Gastroesophageal sphincter (tissue), 4 donors: ENCODE data around the gene HNRNPA2B1. TPM values are rescaled to one million over a fixed set of nuclear protein-coding genes. Genes with fewer than 3 reads are reported as not detected.

Source experiments
- ATAC-seq: fragments of 150-250 bp; one replicate; pipeline ENCODE4 v1.9.1; 2016; ENCODE audit warnings: mild to moderate bottlenecking, moderate library complexity
- H3K27ac ChIP-seq, 4 donors: fragments of 200-600 bp; sonication (generic) in 3 of 4; 1 replicate in 3 of 4; 2 replicates in 1 of 4; pipeline ENCODE4 v1.5.1; 2016 to 2019
- H3K27me3 ChIP-seq: fragments of 200-600 bp; sonication (generic); one replicate; pipeline ENCODE4 v1.5.1; 2019
- H3K36me3 ChIP-seq, 2 donors: fragments of 200-600 bp; sonication (generic); one replicate each; pipeline ENCODE4 v1.5.1; 2019; ENCODE audit warnings: control low read depth in 1 of 2
- H3K4me1 ChIP-seq, 3 donors: fragments of 200-600 bp; sonication (generic); 1 replicate in 2 of 3; 2 replicates in 1 of 3; pipeline ENCODE4 v1.5.1; 2016 to 2019; ENCODE audit warnings: control low read depth in 2 of 3
- H3K4me3 ChIP-seq, 2 donors: fragments of 200-600 bp; sonication (generic); one replicate each; pipeline ENCODE4 v1.5.1; 2019; ENCODE audit warnings: mild to moderate bottlenecking in 1 of 2, moderate library complexity in 1 of 2
- H3K9me3 ChIP-seq, 3 donors: fragments of 200-600 bp; sonication (generic); one replicate each; pipeline ENCODE4 v1.5.1; 2017 to 2019; ENCODE audit warnings: control low read depth in 2 of 3
- EP300 ChIP-seq: sonication (generic); formaldehyde crosslinking; IDR thresholded peaks from one replicate; pipeline ENCODE4 v1.6.1; 2017; ENCODE audit warnings: antibody characterized with exemption, mild to moderate bottlenecking
- POLR2A ChIP-seq, 2 donors: fragments of 450-650 bp; IDR thresholded peaks; one replicate each; pipeline ENCODE4 v1.6.1; 2017; ENCODE audit warnings: antibody characterized with exemption in 2 of 2, mild to moderate bottlenecking in 2 of 2, moderate library complexity in 1 of 2
- POLR2AphosphoS5 ChIP-seq: sonication (generic); formaldehyde crosslinking; IDR thresholded peaks from one replicate; pipeline ENCODE4 v1.6.1; 2017; ENCODE audit warnings: antibody characterized with exemption
- WGBS, 2 donors: methylation state at CpG; one replicate each; pipeline ENCODE4 v1.1.5; 2018; ENCODE audit warnings: low coverage in 1 of 2; 5-methylcytosine and 5-hydroxymethylcytosine counted together
- total RNA-seq, 4 donors: library from RNA; depleted of rRNA; stranded (reverse); fragments of >200 nt; gene quantifications; one replicate each; pipeline ENCODE4 v1.1.0, GENCODE V29; 2016
- TF ChIP-seq, protein P1 (sequence below), 4 experiments: fragments of 200-600 bp in 2 of 4; fragments of 450-650 bp in 2 of 4; sonication (generic) in 1 of 4; IDR thresholded peaks; one replicate each; pipeline ENCODE4 v1.5.1; 2017 to 2019; ENCODE audit warnings: antibody characterized with exemption in 4 of 4, mild to moderate bottlenecking in 2 of 4, moderate library complexity in 2 of 4

The HNRNPA2B1 gene
- total RNA-seq, 4 donors from 2014 or later = 171 to 210 (median 189) TPM

DNA sequence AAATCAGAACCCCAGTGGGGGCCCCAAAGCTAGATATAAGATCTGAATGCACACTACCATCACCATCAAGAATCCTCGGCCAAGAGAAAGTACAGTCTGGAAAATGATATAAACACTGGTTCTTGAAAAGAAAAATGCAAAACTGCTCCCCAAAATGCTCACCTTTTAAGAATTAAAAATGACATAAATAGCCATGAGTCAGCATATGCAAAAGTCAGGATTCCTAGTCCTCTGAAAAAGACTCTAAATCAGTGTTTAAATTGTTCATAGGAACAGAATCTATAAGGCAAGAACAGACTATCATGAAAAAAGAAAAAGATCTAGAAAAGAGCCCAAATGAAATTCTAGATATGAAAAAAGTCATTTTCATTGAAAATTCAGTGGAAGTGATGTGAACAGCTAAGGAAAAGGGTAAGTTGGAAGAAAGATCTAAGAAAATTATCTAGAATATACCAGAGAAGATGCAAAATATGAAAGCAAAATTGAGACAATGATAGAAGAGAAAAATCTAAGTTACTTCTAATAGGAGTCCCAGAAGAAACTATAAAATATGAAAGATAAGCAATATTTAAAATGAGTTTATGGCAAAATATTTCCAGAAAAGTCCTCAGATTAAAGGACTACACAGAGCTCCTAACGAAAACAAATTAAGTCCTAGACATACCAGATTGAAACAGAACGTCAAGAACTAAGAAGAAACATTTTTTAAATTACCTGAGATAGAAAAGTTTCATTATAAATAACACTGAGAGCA, 18.9 kb downstream of the HNRNPA2B1 start:
- Histone ChIP-seq H3K4me3 (no peak overlapping the region), H3K36me3 (peaks cover 0 to 5% of the 10 kb centered on the region in 2 donors), H3K27ac (no peak overlapping the region), H3K4me1 (peaks cover 0 to 42% (median 0%) of the 10 kb centered on the region in 3 donors), H3K9me3 (no peaks in the 10 kb centered on the region), H3K27me3 (no peaks in the 10 kb centered on the region)
- no peak for ATAC-seq
- 27 to 45% methylated on average over 2 to 3 of the region's 3 CpGs for WGBS, 2 donors
- TF ChIP-seq EP300 (no peak), POLR2A (IDR thresholded peaks at IDR 0.05) (no peak), POLR2AphosphoS5 (no peak)
- TF ChIP-seq, protein P1, sequence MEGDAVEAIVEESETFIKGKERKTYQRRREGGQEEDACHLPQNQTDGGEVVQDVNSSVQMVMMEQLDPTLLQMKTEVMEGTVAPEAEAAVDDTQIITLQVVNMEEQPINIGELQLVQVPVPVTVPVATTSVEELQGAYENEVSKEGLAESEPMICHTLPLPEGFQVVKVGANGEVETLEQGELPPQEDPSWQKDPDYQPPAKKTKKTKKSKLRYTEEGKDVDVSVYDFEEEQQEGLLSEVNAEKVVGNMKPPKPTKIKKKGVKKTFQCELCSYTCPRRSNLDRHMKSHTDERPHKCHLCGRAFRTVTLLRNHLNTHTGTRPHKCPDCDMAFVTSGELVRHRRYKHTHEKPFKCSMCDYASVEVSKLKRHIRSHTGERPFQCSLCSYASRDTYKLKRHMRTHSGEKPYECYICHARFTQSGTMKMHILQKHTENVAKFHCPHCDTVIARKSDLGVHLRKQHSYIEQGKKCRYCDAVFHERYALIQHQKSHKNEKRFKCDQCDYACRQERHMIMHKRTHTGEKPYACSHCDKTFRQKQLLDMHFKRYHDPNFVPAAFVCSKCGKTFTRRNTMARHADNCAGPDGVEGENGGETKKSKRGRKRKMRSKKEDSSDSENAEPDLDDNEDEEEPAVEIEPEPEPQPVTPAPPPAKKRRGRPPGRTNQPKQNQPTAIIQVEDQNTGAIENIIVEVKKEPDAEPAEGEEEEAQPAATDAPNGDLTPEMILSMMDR (IDR thresholded peaks at IDR 0.05) = no peak

DNA sequence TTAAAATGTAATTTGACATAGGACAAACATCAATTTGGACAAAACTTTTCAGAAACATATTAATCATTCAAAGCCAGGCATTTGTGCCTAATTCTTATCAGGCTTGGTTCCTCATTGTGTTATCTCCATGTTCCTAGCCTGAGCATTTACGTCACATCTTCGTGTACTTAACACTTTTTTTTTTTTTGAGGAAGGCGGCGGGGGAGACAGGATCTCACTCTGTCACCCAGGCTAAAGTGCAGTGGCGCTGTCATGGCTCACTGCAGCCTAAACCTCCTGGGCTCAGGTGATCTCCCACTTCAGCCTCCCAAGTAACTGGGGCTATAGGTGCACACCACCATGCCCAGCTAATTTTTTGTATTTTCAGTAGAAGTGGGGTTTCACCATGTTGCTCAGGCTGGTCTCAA, 19.8 kb downstream of the HNRNPA2B1 start:
- Histone ChIP-seq H3K36me3 (no peaks in the 10 kb centered on the region), H3K9me3 (no peaks in the 10 kb centered on the region), H3K27ac (no peak overlapping the region), H3K4me3 (no peak overlapping the region), H3K27me3 (no peaks in the 10 kb centered on the region), H3K4me1 (peaks cover 0 to 38% (median 0%) of the 10 kb centered on the region in 3 donors)
- no peak for ATAC-seq
- WGBS, 2 donors = 39 to 43% methylated on average over 3 to 5 of the region's 5 CpGs
- TF ChIP-seq POLR2AphosphoS5 (no peak), EP300 (no peak), POLR2A (IDR thresholded peaks at IDR 0.05) (no peak)
- TF ChIP-seq, protein P1 (IDR thresholded peaks at IDR 0.05) = no peak

DNA sequence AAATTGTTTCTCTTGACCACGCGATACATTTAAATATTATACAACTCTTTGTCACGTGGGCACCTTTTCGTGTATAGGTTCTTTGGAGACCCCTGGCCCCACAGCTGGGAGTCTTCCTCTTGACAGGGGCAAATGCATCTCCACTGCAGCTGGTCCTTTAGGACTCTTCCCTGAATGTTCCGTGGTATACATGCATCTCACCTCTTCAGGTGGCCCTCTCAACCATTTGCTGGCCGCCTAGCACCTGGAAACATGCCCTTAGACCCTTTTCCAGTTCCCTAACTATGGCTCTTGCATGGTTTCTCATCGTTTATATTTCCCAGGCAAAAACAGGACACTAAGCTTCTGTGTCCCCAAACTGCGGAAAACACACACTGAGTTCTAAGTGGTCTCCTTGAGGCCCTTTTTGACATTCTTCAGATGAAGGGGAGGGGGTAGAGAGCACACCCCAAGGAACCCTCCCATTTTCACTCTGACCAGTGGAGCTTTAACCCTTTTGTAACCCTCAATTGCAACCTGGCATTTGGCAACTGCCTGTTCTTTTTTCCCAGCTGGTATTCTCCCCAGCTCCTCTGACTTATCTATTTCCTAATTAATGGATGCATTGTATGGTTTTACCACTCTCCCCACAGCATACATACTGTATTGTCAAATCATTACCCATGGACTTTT, 20.6 kb downstream of the HNRNPA2B1 start:
- 13 to 27% methylated on average over 8 of the region's 8 CpGs for WGBS, 2 donors
- ATAC-seq = no peak
- no peaks in the 10 kb centered on the region for H3K36me3 ChIP-seq

DNA sequence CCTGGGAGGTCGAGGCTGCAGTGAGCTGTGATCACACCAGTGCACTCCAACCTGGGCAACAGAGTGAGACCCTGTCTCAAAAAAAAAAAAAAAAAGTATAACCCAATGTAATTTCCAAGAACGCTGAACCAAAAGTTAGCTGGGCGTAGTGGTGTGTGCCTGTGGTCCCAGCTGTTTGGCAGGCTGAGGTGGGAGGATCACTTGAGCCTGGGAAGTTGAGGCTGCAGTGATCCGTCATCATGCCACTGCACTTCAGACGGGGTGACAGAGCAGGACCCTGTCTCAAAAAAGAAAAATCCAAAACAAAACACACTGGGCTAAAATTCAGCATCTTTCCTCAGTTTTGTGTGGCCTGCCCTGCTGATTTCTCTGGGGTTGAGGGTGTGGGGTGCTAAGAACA, 21.1 kb downstream of the HNRNPA2B1 start:
- Histone ChIP-seq H3K4me3 (no peak overlapping the region), H3K36me3 (no peaks in the 10 kb centered on the region), H3K4me1 (peaks cover 0 to 38% (median 0%) of the 10 kb centered on the region in 3 donors), H3K27ac (no peak overlapping the region), H3K27me3 (no peaks in the 10 kb centered on the region), H3K9me3 (no peaks in the 10 kb centered on the region)
- TF ChIP-seq POLR2A (IDR thresholded peaks at IDR 0.05) (no peak), POLR2AphosphoS5 (no peak), EP300 (no peak)
- TF ChIP-seq, protein P1 (IDR thresholded peaks at IDR 0.05) = no peak
- ATAC-seq = no peak
- 27 to 51% methylated on average over 3 to 5 of the region's 5 CpGs for WGBS, 2 donors

More for the DNA sequence above, 20.6 kb downstream of the HNRNPA2B1 start:
- TF ChIP-seq, protein P1 (IDR thresholded peaks at IDR 0.05) = no peak
- no peak for TF ChIP-seq POLR2A (IDR thresholded peaks at IDR 0.05)
- no peak for TF ChIP-seq EP300
- TF ChIP-seq POLR2AphosphoS5 = no peak
- Histone ChIP-seq H3K27ac (no peak overlapping the region), H3K9me3 (no peaks in the 10 kb centered on the region), H3K27me3 (no peaks in the 10 kb centered on the region), H3K4me1 (peaks cover 0 to 38% (median 0%) of the 10 kb centered on the region in 3 donors), H3K4me3 (no peak overlapping the region)
